Measurements from ENCODE around the gene COL20A1. TPM values are rescaled to one million over a fixed set of nuclear protein-coding genes. Genes with fewer than 3 reads are reported as not detected.

The COL20A1 gene
- total RNA-seq, 1 experiment from 2014 or later = 0.23 TPM

GRCh38 chr20:63345328-63346100, 52.5 kb downstream of the COL20A1 start:
- DNase-seq (ENCODE audit: low read depth, low spot score) (no peak), ATAC-seq (no peak)
- TF ChIP-seq POLR2AphosphoS5 (IDR thresholded peaks at IDR 0.05; ENCODE audit: low read depth, low read length) = no peak
- TF ChIP-seq, protein P1, sequence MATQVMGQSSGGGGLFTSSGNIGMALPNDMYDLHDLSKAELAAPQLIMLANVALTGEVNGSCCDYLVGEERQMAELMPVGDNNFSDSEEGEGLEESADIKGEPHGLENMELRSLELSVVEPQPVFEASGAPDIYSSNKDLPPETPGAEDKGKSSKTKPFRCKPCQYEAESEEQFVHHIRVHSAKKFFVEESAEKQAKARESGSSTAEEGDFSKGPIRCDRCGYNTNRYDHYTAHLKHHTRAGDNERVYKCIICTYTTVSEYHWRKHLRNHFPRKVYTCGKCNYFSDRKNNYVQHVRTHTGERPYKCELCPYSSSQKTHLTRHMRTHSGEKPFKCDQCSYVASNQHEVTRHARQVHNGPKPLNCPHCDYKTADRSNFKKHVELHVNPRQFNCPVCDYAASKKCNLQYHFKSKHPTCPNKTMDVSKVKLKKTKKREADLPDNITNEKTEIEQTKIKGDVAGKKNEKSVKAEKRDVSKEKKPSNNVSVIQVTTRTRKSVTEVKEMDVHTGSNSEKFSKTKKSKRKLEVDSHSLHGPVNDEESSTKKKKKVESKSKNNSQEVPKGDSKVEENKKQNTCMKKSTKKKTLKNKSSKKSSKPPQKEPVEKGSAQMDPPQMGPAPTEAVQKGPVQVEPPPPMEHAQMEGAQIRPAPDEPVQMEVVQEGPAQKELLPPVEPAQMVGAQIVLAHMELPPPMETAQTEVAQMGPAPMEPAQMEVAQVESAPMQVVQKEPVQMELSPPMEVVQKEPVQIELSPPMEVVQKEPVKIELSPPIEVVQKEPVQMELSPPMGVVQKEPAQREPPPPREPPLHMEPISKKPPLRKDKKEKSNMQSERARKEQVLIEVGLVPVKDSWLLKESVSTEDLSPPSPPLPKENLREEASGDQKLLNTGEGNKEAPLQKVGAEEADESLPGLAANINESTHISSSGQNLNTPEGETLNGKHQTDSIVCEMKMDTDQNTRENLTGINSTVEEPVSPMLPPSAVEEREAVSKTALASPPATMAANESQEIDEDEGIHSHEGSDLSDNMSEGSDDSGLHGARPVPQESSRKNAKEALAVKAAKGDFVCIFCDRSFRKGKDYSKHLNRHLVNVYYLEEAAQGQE (IDR thresholded peaks at IDR 0.05; ENCODE audit: insufficient read depth in 1 of 2, low read depth in 2 of 2, low read length in 1 of 2) = no peak
- TF ChIP-seq, protein P2, sequence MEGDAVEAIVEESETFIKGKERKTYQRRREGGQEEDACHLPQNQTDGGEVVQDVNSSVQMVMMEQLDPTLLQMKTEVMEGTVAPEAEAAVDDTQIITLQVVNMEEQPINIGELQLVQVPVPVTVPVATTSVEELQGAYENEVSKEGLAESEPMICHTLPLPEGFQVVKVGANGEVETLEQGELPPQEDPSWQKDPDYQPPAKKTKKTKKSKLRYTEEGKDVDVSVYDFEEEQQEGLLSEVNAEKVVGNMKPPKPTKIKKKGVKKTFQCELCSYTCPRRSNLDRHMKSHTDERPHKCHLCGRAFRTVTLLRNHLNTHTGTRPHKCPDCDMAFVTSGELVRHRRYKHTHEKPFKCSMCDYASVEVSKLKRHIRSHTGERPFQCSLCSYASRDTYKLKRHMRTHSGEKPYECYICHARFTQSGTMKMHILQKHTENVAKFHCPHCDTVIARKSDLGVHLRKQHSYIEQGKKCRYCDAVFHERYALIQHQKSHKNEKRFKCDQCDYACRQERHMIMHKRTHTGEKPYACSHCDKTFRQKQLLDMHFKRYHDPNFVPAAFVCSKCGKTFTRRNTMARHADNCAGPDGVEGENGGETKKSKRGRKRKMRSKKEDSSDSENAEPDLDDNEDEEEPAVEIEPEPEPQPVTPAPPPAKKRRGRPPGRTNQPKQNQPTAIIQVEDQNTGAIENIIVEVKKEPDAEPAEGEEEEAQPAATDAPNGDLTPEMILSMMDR (IDR thresholded peaks at IDR 0.05) = no peak
- in situ Hi-C loops (cut with HindIII; ENCODE audit: low pct_unique_long_range_greater_than_20kb, low sequenced_read_pairs) = no loop called here
- no peaks in the 10 kb centered on the region for H3K4me1 ChIP-seq (ENCODE audit: control insufficient read depth, insufficient read depth, low read length)
- no peak overlapping the region for H3K4me3 ChIP-seq (ENCODE audit: low read depth in 2 of 2, low read length in 2 of 2)
- POLR2A ChIA-PET = no interaction called here
- no peaks in the 10 kb centered on the region for H3K36me3 ChIP-seq (ENCODE audit: control insufficient read depth, insufficient read depth, low read length)
- no TSS peak for BruUV-seq (replicated peaks)
- intact Hi-C loops (cut with micrococcal nuclease; ENCODE audit: unreplicated experiment) = no loop called here
- CTCF ChIA-PET = no interaction called here
- no peaks in the 10 kb centered on the region; the same call in 1 of the 2 replicates for H3K9me3 ChIP-seq (ENCODE audit: control insufficient read depth, insufficient read depth, low read depth, low read length)
- no peak overlapping the region for H3K27ac ChIP-seq (ENCODE audit: low read length)
- H3K27me3 ChIP-seq (ENCODE audit: control insufficient read depth, insufficient read depth, low read length) = peaks cover 2% of the 10 kb centered on the region; the same call in 1 of the 2 replicates

DNA sequence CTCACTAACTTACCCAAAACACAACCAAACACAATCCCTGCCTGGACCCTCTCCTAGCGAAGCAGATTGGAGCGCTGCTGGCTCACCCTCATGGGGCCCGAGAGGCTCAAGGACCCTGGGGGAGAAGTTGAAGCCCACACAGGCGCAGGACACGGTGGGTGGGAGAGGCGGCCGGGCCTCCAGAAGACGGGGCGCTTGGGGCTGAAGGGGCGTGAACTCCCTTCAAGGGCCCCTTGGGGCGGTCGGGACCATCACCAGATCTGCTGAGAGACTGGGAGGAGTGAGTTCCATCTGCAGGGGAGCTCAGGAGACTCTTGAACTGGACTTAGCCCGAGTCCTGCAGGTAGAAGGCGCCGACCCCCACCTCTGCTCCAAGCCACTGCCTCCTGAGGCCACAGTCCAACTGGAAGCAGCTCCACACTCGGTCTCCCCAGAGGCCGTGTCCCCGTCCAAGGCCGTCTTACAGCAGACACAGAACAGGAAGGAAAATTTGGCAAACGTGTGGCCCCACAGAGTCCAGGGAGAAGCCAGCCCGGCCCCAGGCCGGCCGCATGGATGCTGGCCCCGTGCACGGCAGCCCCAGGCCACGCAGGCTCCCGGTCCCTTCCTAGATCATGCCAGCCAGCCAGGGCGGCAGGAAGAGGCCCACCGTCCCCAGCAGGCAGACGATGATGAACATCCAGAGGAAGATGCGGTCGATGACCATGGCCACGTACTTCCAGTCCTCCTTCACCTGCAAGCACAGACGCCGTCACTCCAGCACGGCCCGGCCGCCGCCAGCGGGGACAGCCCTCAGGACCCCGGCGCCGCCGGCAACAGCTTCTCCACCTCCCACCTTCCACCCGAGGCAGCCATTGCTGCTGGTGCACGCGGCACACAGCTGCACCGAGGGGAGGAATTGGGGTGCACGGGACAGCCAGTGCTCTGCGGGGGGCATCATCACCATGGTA, 53.4 kb downstream of the COL20A1 start:
- H3K27me3 ChIP-seq (ENCODE audit: control insufficient read depth, insufficient read depth, low read length) = no peaks in the 10 kb centered on the region
- intact Hi-C loops (cut with micrococcal nuclease; ENCODE audit: unreplicated experiment) = no loop called here
- H3K4me1 ChIP-seq (ENCODE audit: control insufficient read depth, insufficient read depth, low read length) = no peaks in the 10 kb centered on the region
- in situ Hi-C loops (cut with HindIII; ENCODE audit: low pct_unique_long_range_greater_than_20kb, low sequenced_read_pairs) = no loop called here
- DNase-seq (ENCODE audit: low read depth, low spot score) (no peak), ATAC-seq (no peak)
- H3K9me3 ChIP-seq (ENCODE audit: control insufficient read depth, insufficient read depth, low read depth, low read length) = no peaks in the 10 kb centered on the region
- BruUV-seq (replicated peaks) = no TSS peak
- POLR2A ChIA-PET = no interaction called here
- no peak overlapping the region for H3K4me3 ChIP-seq (ENCODE audit: low read depth in 2 of 2, low read length in 2 of 2)
- H3K27ac ChIP-seq (ENCODE audit: low read length) = no peak overlapping the region
- H3K36me3 ChIP-seq (ENCODE audit: control insufficient read depth, insufficient read depth, low read length) = no peaks in the 10 kb centered on the region
- TF ChIP-seq TCF7L2 (IDR thresholded peaks at IDR 0.05; ENCODE audit: low read depth, low read length) (no peak), POLR2AphosphoS5 (IDR thresholded peaks at IDR 0.05; ENCODE audit: low read depth, low read length) (no peak), SIN3A (IDR thresholded peaks at IDR 0.05; ENCODE audit: borderline replicate concordance, insufficient read depth, low read depth, low read length) (no peak)
- TF ChIP-seq, protein P2 (IDR thresholded peaks at IDR 0.05) = no peak
- TF ChIP-seq, protein P1 (IDR thresholded peaks at IDR 0.05; ENCODE audit: insufficient read depth in 1 of 2, low read depth in 2 of 2, low read length in 1 of 2) = no peak
- CTCF ChIA-PET = no interaction called here
